ENCODE data around the gene CD151.
A peak's percentile ranks its signal among the peaks of the same experiment; 100 is the strongest.

CD151 gene

DNA sequence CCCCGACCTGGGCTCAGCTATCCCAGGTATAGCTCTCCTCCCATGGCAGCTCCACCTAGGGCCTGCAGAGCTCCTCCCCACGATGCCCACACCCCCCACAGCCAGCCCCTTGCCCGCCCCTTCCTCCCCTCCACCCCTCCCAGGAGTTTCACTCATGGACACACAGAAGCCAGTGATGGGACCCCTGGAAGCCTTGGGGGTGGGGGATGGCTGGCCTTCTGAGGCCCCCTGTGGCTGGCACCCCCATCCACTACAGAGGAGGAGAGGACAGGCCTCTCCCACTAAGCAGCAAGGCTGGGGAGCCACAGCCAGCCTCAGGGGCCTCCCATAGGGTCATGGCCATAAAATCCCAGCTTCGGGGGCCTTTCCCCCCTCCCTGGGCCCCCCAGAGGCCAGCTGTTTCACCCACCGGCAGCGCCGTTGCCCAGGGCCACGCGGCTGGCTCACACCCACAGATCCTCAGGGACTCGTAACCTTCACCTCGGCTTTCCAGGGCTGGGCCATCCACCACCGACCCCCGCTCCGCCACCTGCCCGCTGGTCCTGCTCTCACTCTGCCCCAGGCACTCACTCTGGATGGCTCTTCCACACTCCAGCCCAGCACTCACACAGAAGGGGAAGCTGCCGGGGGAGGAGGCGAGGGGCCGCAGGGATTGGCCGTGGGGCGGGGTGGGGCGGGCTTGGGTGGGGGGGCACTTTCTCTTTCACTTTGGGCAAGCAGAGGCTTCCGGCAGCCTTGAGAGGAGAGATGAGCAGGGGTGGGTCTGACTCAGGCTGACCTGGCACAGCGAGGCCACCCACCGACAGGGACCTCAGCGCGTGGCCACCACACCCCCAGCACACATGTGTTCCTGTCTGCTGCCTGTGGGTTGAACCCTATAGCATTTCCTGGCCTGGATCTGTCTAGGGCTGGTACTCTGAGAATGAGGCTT is 36.9 kb upstream of the CD151 start:
- Histone ChIP-seq H3K9me3 (ENCODE audit: severe bottlenecking) (no peaks in the 10 kb centered on the region), H3K27me3 (ENCODE audit: insufficient read depth, low read depth, severe bottlenecking) (no peaks in the 10 kb centered on the region), H3K4me3 (ENCODE audit: low read depth, low read length) (peak overlapping the region; percentile 68), H3K36me3 (peaks cover 56% of the 10 kb centered on the region), H3K27ac (peak overlapping the region; percentile 97)
- DNase-seq: peak; percentile 69
- TF ChIP-seq, protein P1, sequence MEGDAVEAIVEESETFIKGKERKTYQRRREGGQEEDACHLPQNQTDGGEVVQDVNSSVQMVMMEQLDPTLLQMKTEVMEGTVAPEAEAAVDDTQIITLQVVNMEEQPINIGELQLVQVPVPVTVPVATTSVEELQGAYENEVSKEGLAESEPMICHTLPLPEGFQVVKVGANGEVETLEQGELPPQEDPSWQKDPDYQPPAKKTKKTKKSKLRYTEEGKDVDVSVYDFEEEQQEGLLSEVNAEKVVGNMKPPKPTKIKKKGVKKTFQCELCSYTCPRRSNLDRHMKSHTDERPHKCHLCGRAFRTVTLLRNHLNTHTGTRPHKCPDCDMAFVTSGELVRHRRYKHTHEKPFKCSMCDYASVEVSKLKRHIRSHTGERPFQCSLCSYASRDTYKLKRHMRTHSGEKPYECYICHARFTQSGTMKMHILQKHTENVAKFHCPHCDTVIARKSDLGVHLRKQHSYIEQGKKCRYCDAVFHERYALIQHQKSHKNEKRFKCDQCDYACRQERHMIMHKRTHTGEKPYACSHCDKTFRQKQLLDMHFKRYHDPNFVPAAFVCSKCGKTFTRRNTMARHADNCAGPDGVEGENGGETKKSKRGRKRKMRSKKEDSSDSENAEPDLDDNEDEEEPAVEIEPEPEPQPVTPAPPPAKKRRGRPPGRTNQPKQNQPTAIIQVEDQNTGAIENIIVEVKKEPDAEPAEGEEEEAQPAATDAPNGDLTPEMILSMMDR (IDR thresholded peaks at IDR 0.05; ENCODE audit: low read depth, low read length): no peak

DNA sequence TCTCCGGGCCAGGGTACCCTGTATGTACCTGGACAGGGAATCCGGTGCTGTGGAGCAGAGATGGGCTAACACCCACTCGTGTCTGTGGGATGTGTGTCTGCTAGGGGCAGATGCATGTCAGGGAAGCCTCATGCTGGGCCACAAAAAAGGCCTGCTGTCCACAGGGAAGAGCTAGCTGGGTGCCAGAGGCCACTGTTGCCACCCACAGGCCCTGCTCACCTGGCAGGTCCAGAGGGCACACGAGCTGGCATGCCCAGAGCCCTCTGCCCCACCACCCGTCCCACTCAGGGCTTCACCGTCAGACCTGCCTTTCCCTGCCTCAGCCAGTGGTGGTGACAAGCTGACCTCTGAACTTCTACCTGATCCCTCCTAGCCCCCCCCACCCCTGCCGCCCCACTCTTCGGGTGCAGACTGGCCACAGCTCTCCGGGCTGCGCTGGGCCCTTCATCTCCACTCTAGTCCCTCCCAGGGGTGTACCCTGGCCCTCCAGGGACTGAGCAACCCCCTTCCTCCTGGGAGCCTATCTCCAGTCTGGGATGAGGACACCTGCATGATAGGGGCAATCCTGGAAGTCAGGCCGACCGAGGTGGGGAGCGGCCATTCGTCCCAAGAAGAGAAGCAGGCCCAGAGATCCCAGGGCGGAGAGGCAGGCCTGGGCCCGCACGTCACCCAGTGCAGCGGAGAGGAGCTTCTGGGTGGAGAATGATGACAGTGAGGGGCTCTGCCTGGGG is 36.0 kb upstream of the CD151 start:
- Histone ChIP-seq H3K4me3 (ENCODE audit: low read depth, low read length) (peak overlapping the region; percentile 68), H3K36me3 (peaks cover 54% of the 10 kb centered on the region), H3K27ac (peak overlapping the region; percentile 97), H3K9me3 (ENCODE audit: severe bottlenecking) (no peaks in the 10 kb centered on the region), H3K27me3 (ENCODE audit: insufficient read depth, low read depth, severe bottlenecking) (no peaks in the 10 kb centered on the region)
- TF ChIP-seq, protein P1 (IDR thresholded peaks at IDR 0.05; ENCODE audit: low read depth, low read length): no peak
- DNase-seq: no peak

DNA sequence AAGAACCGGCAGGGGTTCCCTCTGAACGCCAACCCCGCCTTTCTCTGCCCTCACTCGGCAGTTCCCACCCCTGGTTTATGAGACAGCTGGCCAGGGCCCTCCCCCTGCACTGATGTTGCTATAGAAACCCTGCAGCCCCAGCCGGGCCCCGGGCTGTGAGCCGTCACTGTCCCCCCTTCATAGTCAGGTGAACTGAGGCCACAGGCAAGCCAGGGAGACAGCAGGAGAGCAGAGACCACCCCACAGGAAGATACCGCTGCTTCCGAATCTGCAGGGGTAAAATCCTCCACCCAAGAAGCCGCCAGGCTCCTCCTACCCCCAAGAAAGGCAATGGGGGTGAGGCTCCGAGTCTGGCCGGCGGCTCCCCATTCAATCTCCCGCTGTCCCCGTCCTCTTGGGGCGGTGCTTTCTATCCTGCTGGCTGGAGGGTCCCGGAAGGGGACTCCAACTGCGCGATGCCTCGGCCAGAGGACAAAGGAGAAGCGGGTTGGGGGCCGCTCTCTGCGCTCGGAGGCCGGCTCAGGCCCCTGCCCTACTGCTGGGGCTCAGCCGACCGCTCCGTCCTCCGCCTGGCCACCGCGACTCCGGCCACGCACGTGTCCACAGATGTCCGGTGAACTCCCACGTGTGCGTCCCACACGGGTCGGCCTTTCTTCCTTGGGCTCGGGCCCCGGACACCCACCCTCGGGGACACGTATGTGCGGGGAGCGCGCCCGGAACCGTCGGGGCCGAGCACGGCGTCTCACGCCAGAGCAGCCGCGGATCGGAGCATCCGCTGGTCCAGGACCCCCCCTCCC is 35.3 kb upstream of the CD151 start:
- H3K4me3 ChIP-seq (ENCODE audit: low read depth, low read length): peak overlapping the region; percentile 68
- TF ChIP-seq, protein P1 (IDR thresholded peaks at IDR 0.05; ENCODE audit: low read depth, low read length): no peak
- no peaks in the 10 kb centered on the region for H3K9me3 ChIP-seq (ENCODE audit: severe bottlenecking)
- no peaks in the 10 kb centered on the region for H3K27me3 ChIP-seq (ENCODE audit: insufficient read depth, low read depth, severe bottlenecking)
- peak overlapping the region; percentile 97 for H3K27ac ChIP-seq
- peaks cover 54% of the 10 kb centered on the region for H3K36me3 ChIP-seq
- peak; percentile 95 for DNase-seq

DNA sequence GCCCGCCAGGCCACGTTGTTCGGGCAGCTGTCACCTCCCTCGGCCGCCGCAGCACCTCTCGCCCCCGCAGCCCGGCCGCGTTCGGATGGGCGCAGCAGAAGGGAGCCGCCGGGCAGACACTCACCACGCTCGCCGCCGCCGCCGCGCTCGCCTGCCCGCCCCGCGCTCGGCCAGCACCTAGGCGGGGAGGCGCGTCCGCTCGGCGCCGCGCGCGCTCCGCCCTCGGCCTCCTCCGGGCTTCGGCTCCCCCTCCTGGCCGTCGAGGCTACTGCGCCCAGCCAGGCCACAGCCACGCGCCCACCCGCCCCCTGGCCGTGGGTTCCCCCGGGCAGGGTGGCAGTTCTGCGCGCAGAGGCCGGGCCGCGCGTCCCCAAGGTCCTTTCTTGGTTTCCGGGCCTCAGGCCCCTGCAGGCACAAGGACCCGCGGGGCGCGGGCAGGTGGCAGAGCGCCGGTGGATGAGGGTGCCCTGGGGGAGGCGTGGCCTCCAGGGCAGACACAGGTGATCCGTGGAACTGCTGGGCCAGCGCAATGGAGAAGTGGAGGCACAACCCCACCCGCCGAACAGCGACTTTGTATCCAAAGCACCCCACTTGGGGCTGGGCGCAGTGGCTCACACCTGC is 34.5 kb upstream of the CD151 start, which contains the start of gene SLC25A22:
TSS of gene SLC25A22 (minus strand) at position 189 of the 621 bp plus-strand sequence. CDS start 3,275 bp downstream, outside the sequence.
- peaks cover 56% of the 10 kb centered on the region for H3K36me3 ChIP-seq
- H3K9me3 ChIP-seq (ENCODE audit: severe bottlenecking): no peaks in the 10 kb centered on the region
- H3K27me3 ChIP-seq (ENCODE audit: insufficient read depth, low read depth, severe bottlenecking): no peaks in the 10 kb centered on the region
- peak within 1 kb of the TSS; percentile 68 for H3K4me3 ChIP-seq (ENCODE audit: low read depth, low read length)
- H3K27ac ChIP-seq: peak within 1 kb of the TSS; percentile 97
- TF ChIP-seq, protein P1 (IDR thresholded peaks at IDR 0.05; ENCODE audit: low read depth, low read length): peak; percentile 87
- DNase-seq: peak; percentile 76

DNA sequence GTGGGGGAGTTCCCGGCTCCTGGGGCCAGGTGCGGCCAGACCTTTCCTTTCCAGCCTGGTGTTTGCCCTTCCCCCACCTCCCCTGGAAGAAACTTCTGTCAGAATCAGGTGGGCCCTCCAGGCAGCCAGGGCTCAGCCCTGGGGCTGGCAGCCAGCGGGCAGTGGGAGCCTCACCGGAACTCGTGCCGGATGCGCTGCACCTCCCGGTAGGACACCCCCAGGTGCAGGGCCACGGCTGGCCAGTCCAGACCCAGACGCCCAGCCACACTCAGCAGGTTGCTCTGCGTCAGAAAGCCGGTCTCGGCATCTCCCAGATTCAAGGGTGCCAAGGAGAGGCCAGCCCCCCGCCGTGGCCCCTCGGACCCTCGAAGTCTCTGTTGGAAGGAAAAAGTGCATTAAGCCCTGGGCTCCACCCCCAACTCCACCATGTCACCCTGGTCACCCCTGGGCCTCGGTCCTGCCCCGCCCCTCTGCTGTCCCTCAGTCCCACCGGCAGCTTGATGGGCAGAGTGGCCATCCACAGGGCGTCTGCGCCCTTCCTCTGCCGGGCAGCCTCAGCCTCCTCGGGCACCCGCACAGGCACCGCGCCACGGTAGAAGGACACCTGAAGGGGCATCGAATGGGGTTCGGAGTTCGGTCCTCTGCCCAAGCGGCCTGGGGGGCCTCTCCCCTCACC is 33.0 kb upstream of the CD151 start:
- DNase-seq: no peak
- peaks cover 54% of the 10 kb centered on the region for H3K36me3 ChIP-seq
- TF ChIP-seq, protein P1 (IDR thresholded peaks at IDR 0.05; ENCODE audit: low read depth, low read length): no peak

More for the DNA sequence above, 33.0 kb upstream of the CD151 start:
- H3K4me3 ChIP-seq (ENCODE audit: low read depth, low read length): no peak overlapping the region
- H3K9me3 ChIP-seq (ENCODE audit: severe bottlenecking): no peaks in the 10 kb centered on the region
- no peak overlapping the region for H3K27ac ChIP-seq
- H3K27me3 ChIP-seq (ENCODE audit: insufficient read depth, low read depth, severe bottlenecking): no peaks in the 10 kb centered on the region
